Astrocyte of the spinal cord (primary cell): ENCODE results near the gene LMCD1.

ENCODE experiments used
- DNase-seq: peaks from one replicate; pipeline ENCODE4 v3.0.0; 2011; ENCODE audit warnings: low read depth, low spot score
- H3K4me3 ChIP-seq: 2 replicates; pipeline ENCODE4 v1.5.1; 2011; ENCODE audit warnings: low read depth, mild to moderate bottlenecking, low read length, moderate library complexity
- CTCF ChIP-seq: IDR thresholded peaks from 2 replicates; pipeline ENCODE4 v1.5.1; 2012; ENCODE audit warnings: low read depth, mild to moderate bottlenecking, low read length, inconsistent platforms
- in situ Hi-C: cut with HindIII; loops from 2 replicates; pipeline ENCODE4 v1.10.0; 2017; ENCODE audit warnings: low sequenced_read_pairs

The LMCD1 gene

GRCh38 chr3:8610951-8611350 lies 109.3 kb downstream of the LMCD1 start:
- no peak for TF ChIP-seq CTCF
- no peak overlapping the region for H3K4me3 ChIP-seq
- DNase-seq = no peak
- in situ Hi-C loops = no loop called here

GRCh38 chr3:8617921-8618320 lies 116.3 kb downstream of the LMCD1 start:
- TF ChIP-seq CTCF = no peak
- in situ Hi-C loops = no loop called here
- no peak for DNase-seq
- H3K4me3 ChIP-seq = no peak overlapping the region

- in situ Hi-C loops = no loop called here
- no peak for TF ChIP-seq CTCF
- H3K4me3 ChIP-seq = no peak overlapping the region
- DNase-seq = no peak
Observed at GRCh38 chr3:8618950-8619349, 117.3 kb downstream of the LMCD1 start.

- peak; percentile 63 for DNase-seq
- in situ Hi-C loops = no loop called here
- no peak overlapping the region for H3K4me3 ChIP-seq
- TF ChIP-seq CTCF = no peak
Observed at GRCh38 chr3:8619548-8619947, 117.9 kb downstream of the LMCD1 start.

- in situ Hi-C loops = no loop called here
- TF ChIP-seq CTCF = no peak
- DNase-seq = no peak
Observed at GRCh38 chr3:8621141-8621540, 119.5 kb downstream of the LMCD1 start.

GRCh38 chr3:8621872-8622271 lies 120.2 kb downstream of the LMCD1 start:
- DNase-seq = peak; percentile 80
- TF ChIP-seq CTCF = no peak
- H3K4me3 ChIP-seq = no peak overlapping the region
- in situ Hi-C loops = no loop called here

More at GRCh38 chr3:8621141-8621540, 119.5 kb downstream of the LMCD1 start:
- no peak overlapping the region for H3K4me3 ChIP-seq
